GM21723 (cell line): Measurements from ENCODE around the gene TCF7L2.

Experiments
- ATAC-seq: cut with Tn5 transposase; IDR thresholded peaks from one replicate; pipeline ENCODE4 v1.9.1; 2021; ENCODE audit warnings: mild to moderate bottlenecking, moderate library complexity; ENCODE audit not compliant: unreplicated experiment

Gene TCF7L2

GRCh38 chr10:112946649-112947048, 3.4 kb upstream of the TCF7L2 start:
- no peak for ATAC-seq

GRCh38 chr10:112948196-112948595, 1.9 kb upstream of the TCF7L2 start:
- ATAC-seq, result no peak

- ATAC-seq, result no peak
These were observed 764 bp upstream of the TCF7L2 start for GRCh38 chr10:112949143-112949823.

GRCh38 chr10:112950714-112951358, 789 bp downstream of the TCF7L2 start:
- no peak for ATAC-seq

GRCh38 chr10:112951359-112952281, 1.6 kb downstream of the TCF7L2 start:
- ATAC-seq, result no peak

- no peak for ATAC-seq
These were observed 2.5 kb downstream of the TCF7L2 start for GRCh38 chr10:112952282-112953173.

- ATAC-seq, result no peak
These were observed 3.4 kb downstream of the TCF7L2 start for GRCh38 chr10:112953174-112954159.

GRCh38 chr10:112954974-112955581, 5.0 kb downstream of the TCF7L2 start:
- ATAC-seq, result no peak

- ATAC-seq, result no peak
These were observed 5.8 kb downstream of the TCF7L2 start for GRCh38 chr10:112955582-112956421.

GRCh38 chr10:112956631-112957350, 6.7 kb downstream of the TCF7L2 start:
- no peak for ATAC-seq

- ATAC-seq, result no peak
These were observed 7.6 kb downstream of the TCF7L2 start for GRCh38 chr10:112957640-112958092.

- ATAC-seq, result no peak
These were observed 8.4 kb downstream of the TCF7L2 start for GRCh38 chr10:112958275-112958995.

GRCh38 chr10:112959207-112959838, 9.3 kb downstream of the TCF7L2 start:
- ATAC-seq, result no peak

GRCh38 chr10:112960151-112960681, 10.2 kb downstream of the TCF7L2 start:
- ATAC-seq, result no peak

GRCh38 chr10:112961609-112962008, 11.6 kb downstream of the TCF7L2 start:
- ATAC-seq, result no peak

- ATAC-seq, result no peak
These were observed 12.3 kb downstream of the TCF7L2 start for GRCh38 chr10:112962343-112962742.
